ENCODE results near the gene NAT10.

GRCh38 chr11:34180040-34180813 is 74.8 kb downstream of the NAT10 start:
- TF ChIP-seq, protein P1, sequence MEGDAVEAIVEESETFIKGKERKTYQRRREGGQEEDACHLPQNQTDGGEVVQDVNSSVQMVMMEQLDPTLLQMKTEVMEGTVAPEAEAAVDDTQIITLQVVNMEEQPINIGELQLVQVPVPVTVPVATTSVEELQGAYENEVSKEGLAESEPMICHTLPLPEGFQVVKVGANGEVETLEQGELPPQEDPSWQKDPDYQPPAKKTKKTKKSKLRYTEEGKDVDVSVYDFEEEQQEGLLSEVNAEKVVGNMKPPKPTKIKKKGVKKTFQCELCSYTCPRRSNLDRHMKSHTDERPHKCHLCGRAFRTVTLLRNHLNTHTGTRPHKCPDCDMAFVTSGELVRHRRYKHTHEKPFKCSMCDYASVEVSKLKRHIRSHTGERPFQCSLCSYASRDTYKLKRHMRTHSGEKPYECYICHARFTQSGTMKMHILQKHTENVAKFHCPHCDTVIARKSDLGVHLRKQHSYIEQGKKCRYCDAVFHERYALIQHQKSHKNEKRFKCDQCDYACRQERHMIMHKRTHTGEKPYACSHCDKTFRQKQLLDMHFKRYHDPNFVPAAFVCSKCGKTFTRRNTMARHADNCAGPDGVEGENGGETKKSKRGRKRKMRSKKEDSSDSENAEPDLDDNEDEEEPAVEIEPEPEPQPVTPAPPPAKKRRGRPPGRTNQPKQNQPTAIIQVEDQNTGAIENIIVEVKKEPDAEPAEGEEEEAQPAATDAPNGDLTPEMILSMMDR (IDR thresholded peaks at IDR 0.05), result no peak
- TF ChIP-seq POLR2A (IDR thresholded peaks at IDR 0.05), result no peak
